GM23338 (cell line): Measurements from ENCODE around the gene HMG20B.

Experiments
- CREB1 ChIP-seq: fragments of 250-450 bp; sonication (Bioruptor Pico); IDR thresholded peaks from 2 replicates; pipeline ENCODE4 v1.5.0; 2020; ENCODE audit warnings: low read depth, mild to moderate bottlenecking, moderate library complexity
- EZH2 ChIP-seq: fragments of 200-600 bp; sonication (generic); IDR thresholded peaks from one replicate; pipeline ENCODE4 v1.8.0; 2017; ENCODE audit warnings: antibody characterized with exemption, mild to moderate bottlenecking, low read depth; ENCODE audit not compliant: unreplicated experiment
- EZH2phosphoT487 ChIP-seq: fragments of 200-600 bp; sonication (generic); IDR thresholded peaks from one replicate; pipeline ENCODE4 v1.8.1; 2018; ENCODE audit warnings: antibody characterized with exemption; ENCODE audit not compliant: unreplicated experiment
- JUNB ChIP-seq: IDR thresholded peaks from one replicate; pipeline ENCODE4 v1.6.1; 2016; ENCODE audit warnings: antibody characterized with exemption; ENCODE audit not compliant: unreplicated experiment
- POLR2AphosphoS5 ChIP-seq: IDR thresholded peaks from 2 replicates; pipeline ENCODE4 v1.6.1; 2016; ENCODE audit warnings: antibody characterized with exemption, low read depth
- TF ChIP-seq, protein P1 (sequence below), 2 experiments: fragments of 200-600 bp in 1 of 2; sonication (generic) in 1 of 2; conservative IDR thresholded peaks; 2 replicates each; pipeline versions ENCODE4 v1.5.1 to v1.6.1; 2016 to 2017; ENCODE audit warnings: antibody characterized with exemption in 2 of 2, low read depth in 2 of 2, mild to moderate bottlenecking in 2 of 2, moderate library complexity in 1 of 2
- TF ChIP-seq, protein P2 (sequence below): IDR thresholded peaks from one replicate; pipeline ENCODE4 v1.6.1; 2018; ENCODE audit warnings: antibody characterized with exemption; ENCODE audit not compliant: unreplicated experiment
- TF ChIP-seq, protein P3 (sequence below): fragments of 250-450 bp; sonication (Bioruptor Pico); IDR thresholded peaks from 2 replicates; pipeline ENCODE4 v1.5.0; 2020; ENCODE audit warnings: mild to moderate bottlenecking, moderate library complexity

DNA sequence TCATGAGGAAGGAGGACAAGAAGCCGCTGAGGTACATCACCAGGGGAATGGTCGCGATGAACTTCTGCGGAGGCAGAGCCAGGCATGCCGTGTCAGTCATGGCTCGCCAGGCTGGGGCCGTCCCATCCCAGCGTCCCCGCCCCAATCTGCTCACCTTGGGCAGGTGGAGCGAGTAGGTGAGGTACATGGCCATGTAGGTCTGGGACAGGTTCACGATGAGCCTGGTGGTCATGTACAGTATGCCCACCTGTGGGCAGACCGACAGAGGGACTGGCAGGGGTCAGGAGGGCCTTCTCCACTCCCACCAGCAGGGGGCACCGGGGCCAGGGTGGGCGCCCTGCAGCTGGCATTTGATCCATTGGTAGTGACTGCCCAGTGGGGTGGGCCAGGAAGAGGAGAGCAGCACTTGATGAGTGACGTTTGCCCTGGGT is 25.4 kb upstream of the HMG20B start:
- TF ChIP-seq, protein P1, sequence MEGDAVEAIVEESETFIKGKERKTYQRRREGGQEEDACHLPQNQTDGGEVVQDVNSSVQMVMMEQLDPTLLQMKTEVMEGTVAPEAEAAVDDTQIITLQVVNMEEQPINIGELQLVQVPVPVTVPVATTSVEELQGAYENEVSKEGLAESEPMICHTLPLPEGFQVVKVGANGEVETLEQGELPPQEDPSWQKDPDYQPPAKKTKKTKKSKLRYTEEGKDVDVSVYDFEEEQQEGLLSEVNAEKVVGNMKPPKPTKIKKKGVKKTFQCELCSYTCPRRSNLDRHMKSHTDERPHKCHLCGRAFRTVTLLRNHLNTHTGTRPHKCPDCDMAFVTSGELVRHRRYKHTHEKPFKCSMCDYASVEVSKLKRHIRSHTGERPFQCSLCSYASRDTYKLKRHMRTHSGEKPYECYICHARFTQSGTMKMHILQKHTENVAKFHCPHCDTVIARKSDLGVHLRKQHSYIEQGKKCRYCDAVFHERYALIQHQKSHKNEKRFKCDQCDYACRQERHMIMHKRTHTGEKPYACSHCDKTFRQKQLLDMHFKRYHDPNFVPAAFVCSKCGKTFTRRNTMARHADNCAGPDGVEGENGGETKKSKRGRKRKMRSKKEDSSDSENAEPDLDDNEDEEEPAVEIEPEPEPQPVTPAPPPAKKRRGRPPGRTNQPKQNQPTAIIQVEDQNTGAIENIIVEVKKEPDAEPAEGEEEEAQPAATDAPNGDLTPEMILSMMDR (conservative IDR thresholded peaks at IDR 0.05; ENCODE audit: low read depth in 2 of 2), result peak; percentile 54 to 55
- TF ChIP-seq POLR2AphosphoS5, result no peak
- TF ChIP-seq EZH2, result no peak
- TF ChIP-seq, protein P2, sequence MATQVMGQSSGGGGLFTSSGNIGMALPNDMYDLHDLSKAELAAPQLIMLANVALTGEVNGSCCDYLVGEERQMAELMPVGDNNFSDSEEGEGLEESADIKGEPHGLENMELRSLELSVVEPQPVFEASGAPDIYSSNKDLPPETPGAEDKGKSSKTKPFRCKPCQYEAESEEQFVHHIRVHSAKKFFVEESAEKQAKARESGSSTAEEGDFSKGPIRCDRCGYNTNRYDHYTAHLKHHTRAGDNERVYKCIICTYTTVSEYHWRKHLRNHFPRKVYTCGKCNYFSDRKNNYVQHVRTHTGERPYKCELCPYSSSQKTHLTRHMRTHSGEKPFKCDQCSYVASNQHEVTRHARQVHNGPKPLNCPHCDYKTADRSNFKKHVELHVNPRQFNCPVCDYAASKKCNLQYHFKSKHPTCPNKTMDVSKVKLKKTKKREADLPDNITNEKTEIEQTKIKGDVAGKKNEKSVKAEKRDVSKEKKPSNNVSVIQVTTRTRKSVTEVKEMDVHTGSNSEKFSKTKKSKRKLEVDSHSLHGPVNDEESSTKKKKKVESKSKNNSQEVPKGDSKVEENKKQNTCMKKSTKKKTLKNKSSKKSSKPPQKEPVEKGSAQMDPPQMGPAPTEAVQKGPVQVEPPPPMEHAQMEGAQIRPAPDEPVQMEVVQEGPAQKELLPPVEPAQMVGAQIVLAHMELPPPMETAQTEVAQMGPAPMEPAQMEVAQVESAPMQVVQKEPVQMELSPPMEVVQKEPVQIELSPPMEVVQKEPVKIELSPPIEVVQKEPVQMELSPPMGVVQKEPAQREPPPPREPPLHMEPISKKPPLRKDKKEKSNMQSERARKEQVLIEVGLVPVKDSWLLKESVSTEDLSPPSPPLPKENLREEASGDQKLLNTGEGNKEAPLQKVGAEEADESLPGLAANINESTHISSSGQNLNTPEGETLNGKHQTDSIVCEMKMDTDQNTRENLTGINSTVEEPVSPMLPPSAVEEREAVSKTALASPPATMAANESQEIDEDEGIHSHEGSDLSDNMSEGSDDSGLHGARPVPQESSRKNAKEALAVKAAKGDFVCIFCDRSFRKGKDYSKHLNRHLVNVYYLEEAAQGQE, result no peak
- no peak for TF ChIP-seq JUNB
- TF ChIP-seq EZH2phosphoT487, result no peak
- TF ChIP-seq CREB1 (CRISPR knock-in tag), result no peak
- TF ChIP-seq, protein P3, sequence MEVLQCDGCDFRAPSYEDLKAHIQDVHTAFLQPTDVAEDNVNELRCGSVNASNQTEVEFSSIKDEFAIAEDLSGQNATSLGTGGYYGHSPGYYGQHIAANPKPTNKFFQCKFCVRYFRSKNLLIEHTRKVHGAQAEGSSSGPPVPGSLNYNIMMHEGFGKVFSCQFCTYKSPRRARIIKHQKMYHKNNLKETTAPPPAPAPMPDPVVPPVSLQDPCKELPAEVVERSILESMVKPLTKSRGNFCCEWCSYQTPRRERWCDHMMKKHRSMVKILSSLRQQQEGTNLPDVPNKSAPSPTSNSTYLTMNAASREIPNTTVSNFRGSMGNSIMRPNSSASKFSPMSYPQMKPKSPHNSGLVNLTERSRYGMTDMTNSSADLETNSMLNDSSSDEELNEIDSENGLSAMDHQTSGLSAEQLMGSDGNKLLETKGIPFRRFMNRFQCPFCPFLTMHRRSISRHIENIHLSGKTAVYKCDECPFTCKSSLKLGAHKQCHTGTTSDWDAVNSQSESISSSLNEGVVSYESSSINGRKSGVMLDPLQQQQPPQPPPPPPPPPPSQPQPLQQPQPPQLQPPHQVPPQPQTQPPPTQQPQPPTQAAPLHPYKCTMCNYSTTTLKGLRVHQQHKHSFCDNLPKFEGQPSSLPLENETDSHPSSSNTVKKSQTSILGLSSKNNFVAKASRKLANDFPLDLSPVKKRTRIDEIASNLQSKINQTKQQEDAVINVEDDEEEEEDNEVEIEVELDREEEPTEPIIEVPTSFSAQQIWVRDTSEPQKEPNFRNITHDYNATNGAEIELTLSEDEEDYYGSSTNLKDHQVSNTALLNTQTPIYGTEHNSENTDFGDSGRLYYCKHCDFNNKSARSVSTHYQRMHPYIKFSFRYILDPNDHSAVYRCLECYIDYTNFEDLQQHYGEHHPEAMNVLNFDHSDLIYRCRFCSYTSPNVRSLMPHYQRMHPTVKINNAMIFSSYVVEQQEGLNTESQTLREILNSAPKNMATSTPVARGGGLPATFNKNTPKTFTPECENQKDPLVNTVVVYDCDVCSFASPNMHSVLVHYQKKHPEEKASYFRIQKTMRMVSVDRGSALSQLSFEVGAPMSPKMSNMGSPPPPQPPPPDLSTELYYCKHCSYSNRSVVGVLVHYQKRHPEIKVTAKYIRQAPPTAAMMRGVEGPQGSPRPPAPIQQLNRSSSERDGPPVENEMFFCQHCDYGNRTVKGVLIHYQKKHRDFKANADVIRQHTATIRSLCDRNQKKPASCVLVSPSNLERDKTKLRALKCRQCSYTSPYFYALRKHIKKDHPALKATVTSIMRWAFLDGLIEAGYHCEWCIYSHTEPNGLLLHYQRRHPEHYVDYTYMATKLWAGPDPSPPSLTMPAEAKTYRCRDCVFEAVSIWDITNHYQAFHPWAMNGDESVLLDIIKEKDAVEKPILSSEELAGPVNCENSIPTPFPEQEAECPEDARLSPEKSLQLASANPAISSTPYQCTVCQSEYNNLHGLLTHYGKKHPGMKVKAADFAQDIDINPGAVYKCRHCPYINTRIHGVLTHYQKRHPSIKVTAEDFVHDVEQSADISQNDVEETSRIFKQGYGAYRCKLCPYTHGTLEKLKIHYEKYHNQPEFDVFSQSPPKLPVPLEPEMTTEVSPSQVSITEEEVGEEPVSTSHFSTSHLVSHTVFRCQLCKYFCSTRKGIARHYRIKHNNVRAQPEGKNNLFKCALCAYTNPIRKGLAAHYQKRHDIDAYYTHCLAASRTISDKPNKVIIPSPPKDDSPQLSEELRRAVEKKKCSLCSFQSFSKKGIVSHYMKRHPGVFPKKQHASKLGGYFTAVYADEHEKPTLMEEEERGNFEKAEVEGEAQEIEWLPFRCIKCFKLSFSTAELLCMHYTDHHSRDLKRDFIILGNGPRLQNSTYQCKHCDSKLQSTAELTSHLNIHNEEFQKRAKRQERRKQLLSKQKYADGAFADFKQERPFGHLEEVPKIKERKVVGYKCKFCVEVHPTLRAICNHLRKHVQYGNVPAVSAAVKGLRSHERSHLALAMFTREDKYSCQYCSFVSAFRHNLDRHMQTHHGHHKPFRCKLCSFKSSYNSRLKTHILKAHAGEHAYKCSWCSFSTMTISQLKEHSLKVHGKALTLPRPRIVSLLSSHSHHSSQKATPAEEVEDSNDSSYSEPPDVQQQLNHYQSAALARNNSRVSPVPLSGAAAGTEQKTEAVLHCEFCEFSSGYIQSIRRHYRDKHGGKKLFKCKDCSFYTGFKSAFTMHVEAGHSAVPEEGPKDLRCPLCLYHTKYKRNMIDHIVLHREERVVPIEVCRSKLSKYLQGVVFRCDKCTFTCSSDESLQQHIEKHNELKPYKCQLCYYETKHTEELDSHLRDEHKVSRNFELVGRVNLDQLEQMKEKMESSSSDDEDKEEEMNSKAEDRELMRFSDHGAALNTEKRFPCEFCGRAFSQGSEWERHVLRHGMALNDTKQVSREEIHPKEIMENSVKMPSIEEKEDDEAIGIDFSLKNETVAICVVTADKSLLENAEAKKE (CRISPR knock-in tag), result no peak
